GM21423 (cell line): ENCODE measurements around the gene TOX3.

Experiments
- ATAC-seq: cut with Tn5 transposase; IDR thresholded peaks from one replicate; pipeline ENCODE4 v1.9.1; 2021; ENCODE audit warnings: mild to moderate bottlenecking, moderate library complexity; ENCODE audit not compliant: unreplicated experiment

TOX3 gene

DNA sequence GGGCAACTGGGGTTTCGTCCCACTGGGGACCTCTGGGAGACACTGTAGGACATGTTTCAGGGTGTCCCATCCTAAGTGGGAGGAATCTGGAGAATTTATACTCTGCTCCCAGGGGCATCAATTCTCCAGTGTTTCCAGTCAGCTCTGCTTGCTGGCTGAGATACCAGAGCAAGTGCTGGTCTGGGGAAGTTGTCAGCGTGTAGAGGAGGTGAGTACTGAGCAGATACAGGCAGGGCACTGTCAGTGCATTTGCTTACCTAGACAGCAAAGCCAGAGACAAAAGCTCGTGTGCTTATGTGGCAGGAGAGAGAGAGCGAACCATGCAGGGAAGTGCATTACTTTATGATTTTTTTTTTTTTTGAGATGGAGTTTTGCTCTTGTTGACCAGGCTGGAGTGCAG is 20.2 kb upstream of the TOX3 start:
- no peak for ATAC-seq

DNA sequence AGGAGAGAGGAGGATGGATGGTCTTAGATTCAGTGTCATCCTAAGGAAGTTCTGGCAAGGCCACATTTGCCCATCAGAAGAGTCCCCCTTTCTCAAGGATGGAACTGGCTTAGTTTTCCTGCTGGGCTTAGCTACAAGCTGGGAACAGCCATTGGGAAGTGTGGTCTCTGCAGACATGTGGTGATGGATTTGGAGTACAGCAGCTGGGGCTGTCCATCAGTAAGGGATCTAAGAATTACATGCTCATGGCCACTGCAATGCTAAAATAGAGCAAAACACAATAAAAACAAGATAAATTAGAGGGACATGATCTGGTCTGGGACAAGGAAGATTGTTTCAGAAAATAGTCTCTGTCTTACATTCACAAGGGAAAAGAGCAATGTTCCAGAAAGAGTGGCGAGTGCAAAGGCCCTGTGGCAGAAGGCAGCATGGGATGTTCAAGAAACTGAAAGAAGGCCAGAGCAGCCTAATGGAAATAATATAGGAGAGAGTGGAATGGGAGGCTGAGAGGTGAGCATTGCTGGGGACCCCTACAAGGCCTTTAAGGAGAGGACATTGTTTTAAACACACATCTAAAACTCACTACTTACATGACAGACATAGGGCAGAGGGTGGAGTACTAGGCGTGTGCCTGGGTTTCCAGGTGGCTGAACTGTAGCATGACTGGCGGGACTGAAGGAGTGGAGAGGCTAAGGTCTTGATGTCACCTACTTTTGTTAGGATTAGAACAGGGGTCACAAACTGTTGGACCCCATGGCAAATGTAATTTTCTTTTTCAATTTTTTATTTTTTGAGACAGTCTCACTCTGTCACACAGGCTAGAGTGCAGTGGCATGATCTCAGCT is 17.0 kb upstream of the TOX3 start:
- ATAC-seq = no peak

DNA sequence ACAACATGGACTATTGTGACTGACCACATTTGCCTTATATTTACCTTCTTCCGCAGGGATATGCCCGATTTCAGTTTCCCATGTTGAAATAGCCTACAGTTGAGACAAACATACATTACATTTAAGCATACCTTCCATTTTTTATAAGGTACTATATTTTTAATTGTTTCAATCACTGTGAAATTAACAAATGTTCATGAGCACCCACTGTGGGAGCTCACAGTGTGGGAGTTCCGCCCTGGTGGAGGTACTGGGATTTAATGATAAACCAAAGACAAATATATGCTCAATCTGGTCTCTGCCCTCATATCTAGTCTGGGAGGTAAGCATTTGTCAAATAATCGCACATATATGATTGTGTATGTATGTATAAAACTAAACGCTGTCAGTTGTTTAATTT is 15.8 kb upstream of the TOX3 start:
- ATAC-seq = no peak

DNA sequence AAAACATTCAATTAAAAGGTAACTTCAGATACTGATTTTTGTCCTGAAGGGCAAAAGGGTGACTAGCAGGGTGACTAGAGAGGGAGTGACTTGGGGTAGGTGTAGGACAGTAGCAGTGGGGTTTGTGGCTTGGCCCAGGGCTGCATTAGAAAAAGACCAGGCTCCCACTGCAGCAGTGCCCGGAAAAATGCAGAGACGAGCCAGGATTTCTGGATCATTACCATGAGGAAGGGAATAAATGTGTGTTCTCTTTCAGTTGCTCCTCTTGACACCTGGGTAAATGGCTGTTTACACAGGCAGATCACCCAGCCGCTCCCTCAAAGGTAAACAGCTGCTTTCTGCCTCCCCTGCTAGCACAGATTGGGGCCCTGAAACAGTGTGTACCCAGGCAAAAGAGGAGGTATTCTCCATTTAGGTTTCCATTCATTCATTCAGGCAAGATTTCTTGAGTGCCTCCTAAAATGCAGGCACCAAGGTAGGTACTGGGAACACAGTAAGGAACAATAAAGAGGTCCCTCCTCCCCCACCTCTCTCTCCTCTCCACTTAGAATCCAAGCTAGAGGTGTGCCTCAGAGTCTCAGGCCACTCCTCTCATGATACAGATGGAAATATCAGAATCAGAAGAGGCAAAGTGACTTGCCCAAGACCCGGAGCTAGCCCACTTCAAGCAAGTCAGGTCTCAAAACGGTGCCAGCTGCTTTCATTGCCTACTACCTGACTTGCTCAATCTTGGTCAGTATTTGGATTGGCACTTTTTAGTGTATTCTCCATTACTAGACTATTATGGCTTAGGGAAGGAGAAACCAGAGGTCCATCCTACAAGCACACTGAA is 15.2 kb upstream of the TOX3 start:
- no peak for ATAC-seq

GRCh38 chr16:52558448-52558847 is 11.5 kb upstream of the TOX3 start:
- no peak for ATAC-seq

DNA sequence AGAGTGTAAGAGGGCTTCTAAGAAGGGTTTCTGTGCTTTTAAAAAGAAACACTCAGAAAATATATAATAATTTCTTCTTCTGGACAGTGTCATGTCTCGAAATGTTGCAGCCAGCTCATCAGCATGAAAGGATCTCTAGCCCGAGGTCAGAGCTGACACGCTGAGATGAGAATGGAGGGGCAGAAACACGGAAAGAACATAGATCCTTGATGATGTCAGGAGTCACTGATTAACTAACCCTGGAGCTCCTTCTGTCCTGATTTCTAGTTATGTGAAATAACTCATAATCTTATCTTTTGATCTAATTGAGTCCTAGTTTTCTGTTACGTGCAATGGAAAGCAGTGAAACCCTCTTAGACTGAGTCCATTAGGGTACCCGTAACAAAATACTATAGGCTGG is 10.3 kb upstream of the TOX3 start:
- no peak for ATAC-seq

DNA sequence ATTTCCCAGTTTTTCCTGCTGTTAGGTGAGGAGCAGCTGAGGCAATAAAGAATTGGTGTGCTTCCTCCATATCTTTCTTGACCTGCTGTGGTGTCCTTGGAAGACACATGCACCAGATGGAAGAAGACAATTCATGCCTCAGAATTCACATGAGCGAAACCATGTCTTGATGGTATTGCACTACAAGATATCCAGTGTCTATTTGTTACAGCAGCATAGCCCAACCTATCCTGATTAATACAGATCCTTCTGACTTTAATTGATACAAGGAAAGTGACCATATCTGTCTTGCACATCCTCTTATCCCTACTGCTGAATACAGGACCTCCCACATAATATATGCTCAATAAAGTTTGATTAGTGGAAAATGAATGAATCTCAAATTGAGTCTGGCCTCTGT is 9.1 kb upstream of the TOX3 start:
- ATAC-seq = no peak

- ATAC-seq = no peak
Observed at GRCh38 chr16:52555572-52555971, 8.6 kb upstream of the TOX3 start.

GRCh38 chr16:52554334-52554733 is 7.4 kb upstream of the TOX3 start:
- no peak for ATAC-seq

DNA sequence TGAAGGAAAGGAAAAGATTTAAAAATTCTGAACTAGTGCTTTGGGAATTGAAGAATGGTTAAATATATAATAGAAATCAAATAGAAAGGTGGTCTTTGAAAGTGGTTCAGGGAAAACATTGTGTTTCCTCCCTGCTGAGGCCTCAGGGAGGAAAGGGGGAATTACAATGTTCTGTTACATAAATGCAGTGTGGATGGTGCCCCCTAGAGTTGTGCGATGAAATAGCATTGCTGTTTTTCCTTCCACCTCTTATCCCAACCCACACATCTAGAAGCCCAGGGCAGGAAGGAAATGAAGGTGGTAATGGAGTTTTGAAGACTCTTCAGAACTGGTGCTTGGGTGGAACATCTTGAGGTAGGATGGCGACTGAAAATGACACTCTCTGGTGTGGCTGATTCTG is 6.4 kb upstream of the TOX3 start:
- ATAC-seq = no peak

GRCh38 chr16:52552643-52553042 is 5.7 kb upstream of the TOX3 start:
- ATAC-seq = no peak

GRCh38 chr16:52549011-52549692 is 2.2 kb upstream of the TOX3 start:
- ATAC-seq = no peak

- ATAC-seq = no peak
Observed at GRCh38 chr16:52548261-52549010, 1.5 kb upstream of the TOX3 start.

GRCh38 chr16:52547834-52548215 is 882 bp upstream of the TOX3 start:
- no peak for ATAC-seq

DNA sequence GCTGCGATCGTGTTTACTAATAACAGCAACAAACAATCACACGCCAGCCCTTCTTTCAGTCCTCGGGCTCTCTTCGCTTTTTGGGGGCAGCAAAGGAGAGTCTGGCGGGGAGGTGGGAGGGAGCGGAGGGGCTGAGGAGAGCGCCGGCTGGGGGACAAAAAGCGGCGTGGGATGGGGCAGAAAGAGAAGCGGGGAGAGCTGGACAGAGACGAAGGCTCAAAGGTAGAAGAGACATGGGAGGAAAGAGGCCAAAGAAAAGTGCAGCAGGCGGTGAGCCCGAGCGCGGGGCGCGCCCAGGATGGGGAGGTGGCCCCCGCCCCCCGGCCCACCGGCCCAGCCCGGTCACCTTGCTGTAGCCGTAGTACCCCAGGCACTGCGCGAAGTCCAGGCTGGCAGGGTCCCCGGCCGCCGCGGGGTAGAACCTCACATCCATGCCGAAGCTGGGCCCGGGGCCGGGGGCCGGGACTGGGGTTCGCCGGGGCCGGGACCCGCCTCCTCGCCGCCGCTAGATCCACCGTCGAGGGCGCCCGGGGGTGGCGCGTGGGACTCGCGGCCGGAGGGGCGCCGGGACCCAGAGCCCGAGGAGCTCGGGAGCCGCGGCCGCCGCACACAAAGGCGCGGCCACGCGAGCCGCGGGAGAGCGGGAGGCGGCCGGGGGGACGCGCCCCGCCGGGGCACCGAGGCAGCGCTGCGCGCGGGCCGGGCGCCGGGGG is 496 bp downstream of the TOX3 start:
- no peak for ATAC-seq

- no peak for ATAC-seq
Observed at GRCh38 chr16:52545898-52546266, 1.1 kb downstream of the TOX3 start.

DNA sequence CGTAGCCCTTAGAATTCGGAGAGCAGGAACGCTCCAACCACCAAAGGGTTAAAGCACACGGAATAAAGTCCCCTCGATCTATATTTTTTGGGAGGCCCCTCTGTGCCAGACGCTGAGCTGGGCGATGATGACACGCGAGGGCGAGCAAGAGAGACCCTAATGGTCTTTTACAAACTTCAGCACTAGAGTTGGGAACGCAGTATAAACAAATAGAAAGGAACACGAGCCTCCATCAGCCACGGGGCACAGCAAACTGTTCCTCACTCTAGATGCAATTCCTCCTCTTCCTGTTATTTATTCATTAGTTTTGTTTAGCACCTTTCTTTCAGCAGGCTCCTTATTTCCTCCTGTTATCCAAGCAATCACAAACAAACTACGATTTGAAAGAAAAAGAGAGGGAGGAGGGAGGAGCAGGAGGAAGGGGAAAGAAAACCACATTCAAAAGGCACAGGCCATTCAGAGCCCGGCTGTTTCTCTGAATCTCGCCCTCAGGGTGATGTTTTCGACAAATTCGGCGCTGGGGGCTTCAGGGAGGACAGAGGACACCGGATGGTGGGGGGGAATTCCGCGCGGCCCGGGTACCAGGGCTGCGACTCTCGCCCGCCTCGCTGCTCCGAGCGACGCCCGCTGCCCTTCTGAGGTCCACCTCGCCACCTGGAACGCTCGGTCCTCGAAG is 1.6 kb downstream of the TOX3 start:
- ATAC-seq = no peak

DNA sequence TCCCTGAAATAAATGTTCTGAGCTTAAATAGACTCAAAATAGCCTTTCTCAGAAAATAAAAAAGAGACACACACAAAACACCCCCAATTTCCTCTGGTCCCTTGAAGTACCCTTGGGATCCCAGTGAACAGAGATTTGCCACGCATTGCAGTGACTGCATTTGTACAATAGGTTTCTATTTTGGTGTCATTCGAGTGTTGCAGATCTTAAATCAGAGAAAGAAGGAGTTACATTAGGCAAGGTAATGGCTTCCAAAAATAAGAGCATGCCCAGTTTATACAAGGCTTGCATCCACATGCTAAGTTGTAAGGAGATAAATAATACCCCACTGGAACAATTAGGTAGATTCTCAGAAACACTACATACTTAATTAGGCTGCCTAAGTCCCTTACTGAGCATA is 2.2 kb downstream of the TOX3 start:
- ATAC-seq = no peak

- no peak for ATAC-seq
Observed at GRCh38 chr16:52543654-52544053, 3.3 kb downstream of the TOX3 start.

- no peak for ATAC-seq
Observed at GRCh38 chr16:52540910-52541309, 6.0 kb downstream of the TOX3 start.
